Measurements from ENCODE around the gene ARHGEF7.

The ARHGEF7 gene

GRCh38 chr13:111328574-111329410 lies 213.7 kb downstream of the ARHGEF7 start:
- DNase-seq, result no peak

- DNase-seq, result no peak
Measured at GRCh38 chr13:111329641-111330040, 214.5 kb downstream of the ARHGEF7 start.

- no peak for DNase-seq
Measured at GRCh38 chr13:111330066-111330610, 215.0 kb downstream of the ARHGEF7 start.

GRCh38 chr13:111335298-111335697 lies 220.2 kb downstream of the ARHGEF7 start:
- no peak for DNase-seq

- no peak for DNase-seq
Measured at GRCh38 chr13:111336666-111337065, 221.6 kb downstream of the ARHGEF7 start.

- no peak for DNase-seq
Measured at GRCh38 chr13:111337206-111337605, 222.1 kb downstream of the ARHGEF7 start.

- DNase-seq, result no peak
Measured at GRCh38 chr13:111337741-111338140, 222.6 kb downstream of the ARHGEF7 start.

- DNase-seq, result no peak
Measured at GRCh38 chr13:111338841-111339240, 223.7 kb downstream of the ARHGEF7 start.

- no peak for DNase-seq
Measured at GRCh38 chr13:111339366-111340143, 224.4 kb downstream of the ARHGEF7 start.

- no peak for DNase-seq
Measured at GRCh38 chr13:111341886-111342285, 226.8 kb downstream of the ARHGEF7 start.

GRCh38 chr13:111342721-111343120 lies 227.6 kb downstream of the ARHGEF7 start:
- DNase-seq, result no peak

- no peak for DNase-seq
Measured at GRCh38 chr13:111343186-111343805, 228.2 kb downstream of the ARHGEF7 start.

- DNase-seq, result peak; percentile 84
Measured at GRCh38 chr13:111344471-111345191, 229.5 kb downstream of the ARHGEF7 start.

GRCh38 chr13:111345682-111346081 lies 230.6 kb downstream of the ARHGEF7 start:
- DNase-seq, result no peak

- DNase-seq, result no peak
Measured at GRCh38 chr13:111346101-111346680, 231.1 kb downstream of the ARHGEF7 start.

GRCh38 chr13:111347438-111347837 lies 232.3 kb downstream of the ARHGEF7 start:
- no peak for DNase-seq

- DNase-seq, result no peak
Measured at GRCh38 chr13:111353508-111353907, 238.4 kb downstream of the ARHGEF7 start.

- DNase-seq, result no peak
Measured at GRCh38 chr13:111354789-111355188, 239.7 kb downstream of the ARHGEF7 start.

Measured in NCI-H510A (cell line).